NCI-H226 (cell line): ENCODE results near the gene WFDC5.

ENCODE experiments used
- DNase-seq: peaks from one replicate; pipeline ENCODE4 v3.0.0-alpha.2; 2015

Gene WFDC5

GRCh38 chr20:45113865-45114264, 1.1 kb downstream of the WFDC5 start:
- DNase-seq: no peak

- DNase-seq: no peak
Observed at GRCh38 chr20:45112754-45113153, 2.2 kb downstream of the WFDC5 start.

GRCh38 chr20:45111799-45112471, 3.0 kb downstream of the WFDC5 start:
- no peak for DNase-seq

GRCh38 chr20:45111285-45111684, 3.7 kb downstream of the WFDC5 start:
- no peak for DNase-seq

GRCh38 chr20:45110301-45110700, 4.7 kb downstream of the WFDC5 start:
- DNase-seq: no peak

- DNase-seq: no peak
Observed at GRCh38 chr20:45109634-45110033, 5.3 kb downstream of the WFDC5 start.

GRCh38 chr20:45105317-45105716, 9.7 kb downstream of the WFDC5 start:
- no peak for DNase-seq

GRCh38 chr20:45104786-45105185, 10.2 kb downstream of the WFDC5 start:
- peak; percentile 79 for DNase-seq

- no peak for DNase-seq
Observed at GRCh38 chr20:45103072-45103471, 11.9 kb downstream of the WFDC5 start.

- no peak for DNase-seq
Observed at GRCh38 chr20:45101333-45101850, 13.6 kb downstream of the WFDC5 start.

- no peak for DNase-seq
Observed at GRCh38 chr20:45100563-45101245, 14.3 kb downstream of the WFDC5 start, which contains the start of gene KCNS1. Gene KCNS1 (minus strand): TSS chr20:45101127. CDS start chr20:45099236, 1,891 bp downstream.

GRCh38 chr20:45098103-45098773, 16.7 kb downstream of the WFDC5 start:
- DNase-seq: no peak

- DNase-seq: no peak
Observed at GRCh38 chr20:45097485-45098102, 17.4 kb downstream of the WFDC5 start.

GRCh38 chr20:45096781-45097180, 18.2 kb downstream of the WFDC5 start:
- no peak for DNase-seq

- DNase-seq: peak; percentile 13
Observed at GRCh38 chr20:45095805-45096238, 19.2 kb downstream of the WFDC5 start.

- no peak for DNase-seq
Observed at GRCh38 chr20:45094864-45095574, 20.0 kb downstream of the WFDC5 start.

- no peak for DNase-seq
Observed at GRCh38 chr20:45094201-45094600, 20.8 kb downstream of the WFDC5 start.

GRCh38 chr20:45092898-45093297, 22.1 kb downstream of the WFDC5 start:
- DNase-seq: no peak

- DNase-seq: no peak
Observed at GRCh38 chr20:45091366-45091765, 23.6 kb downstream of the WFDC5 start.

GRCh38 chr20:45090481-45090880, 24.5 kb downstream of the WFDC5 start:
- peak; percentile 44 for DNase-seq

GRCh38 chr20:45088247-45088646, 26.7 kb downstream of the WFDC5 start:
- peak; percentile 98 for DNase-seq

GRCh38 chr20:45087814-45088213, 27.2 kb downstream of the WFDC5 start:
- DNase-seq: no peak
